MCF 10A (cell line): Measurements from ENCODE around the gene TSSK1B. TPM values are rescaled to one million over a fixed set of nuclear protein-coding genes. Genes with fewer than 3 reads are reported as not detected.

Experiments
- BruUV-seq: library from RNA; stranded (reverse); fragments of 400-500 nt; replicated peaks from 2 replicates; lab custom pipeline; 2021; lab: Mats Ljungman, UMichigan
- CTCF ChIA-PET: fragments of 300-600 bp; sonication (Branson Sonifier 250); formaldehyde crosslinking; extraction: SDS; loops from one replicate; lab custom pipeline; 2021; ENCODE audit warnings: antibody characterized with exemption, inconsistent platforms; lab: Yijun Ruan, JAX
- POLR2A ChIA-PET: fragments of 300-600, 350-650 bp; sonication (Branson Sonifier 250); formaldehyde crosslinking; extraction: SDS; loops from one replicate; lab custom pipeline; 2020; ENCODE audit warnings: antibody characterized with exemption, inconsistent platforms; lab: Yijun Ruan, JAX
- DNase-seq: peaks from one replicate; pipeline ENCODE4 v3.0.0-alpha.2; 2018; ENCODE audit not compliant: unreplicated experiment
- H3K27ac Mint-ChIP-seq: one replicate; pipeline ENCODE4 v1.8.0; 2022; ENCODE audit warnings: mild to moderate bottlenecking, low read depth, mixed read lengths; ENCODE audit not compliant: unreplicated experiment
- H3K27me3 Mint-ChIP-seq: one replicate; pipeline ENCODE4 v1.8.0; 2022; ENCODE audit warnings: mixed read lengths; ENCODE audit not compliant: insufficient read depth, unreplicated experiment
- H3K36me3 Mint-ChIP-seq: one replicate; pipeline ENCODE4 v1.8.0; 2022; ENCODE audit warnings: mild to moderate bottlenecking, moderate library complexity, mixed read lengths; ENCODE audit not compliant: insufficient read depth, unreplicated experiment
- H3K4me1 Mint-ChIP-seq: one replicate; pipeline ENCODE4 v1.8.0; 2022; ENCODE audit warnings: mixed read lengths; ENCODE audit not compliant: insufficient read depth, unreplicated experiment
- H3K4me3 Mint-ChIP-seq: one replicate; pipeline ENCODE4 v1.8.0; 2022; ENCODE audit warnings: mild to moderate bottlenecking, moderate library complexity, mixed read lengths; ENCODE audit not compliant: unreplicated experiment
- H3K9me3 Mint-ChIP-seq: one replicate; pipeline ENCODE4 v1.8.0; 2022; ENCODE audit warnings: mixed read lengths; ENCODE audit not compliant: unreplicated experiment
- CTCF ChIP-seq: fragments of 200-600 bp; IDR thresholded peaks from one replicate; pipeline ENCODE4 v1.8.0; 2022; ENCODE audit warnings: antibody characterized with exemption, mild to moderate bottlenecking; ENCODE audit not compliant: unreplicated experiment
- intact Hi-C: fragments of 100-400 bp; cut with micrococcal nuclease; formaldehyde crosslinking; loops from 2 replicates; pipeline ENCODE4 v1.14.1; 2022
- total RNA-seq: library from RNA; stranded (reverse); gene quantifications from 2 replicates; pipeline ENCODE4 v1.2.3, GENCODE V29; 2022

TSSK1B gene
- total RNA-seq, 1 experiment from 2014 or later = 0.35 TPM

GRCh38 chr5:113394658-113395057, 40.1 kb downstream of the TSSK1B start:
- TF ChIP-seq CTCF = no peak
- Mint-ChIP-seq H3K27ac (no peak overlapping the region), H3K4me3 (no peak overlapping the region), H3K4me1 (no peaks in the 10 kb centered on the region), H3K27me3 (no peaks in the 10 kb centered on the region), H3K36me3 (peaks cover 6% of the 10 kb centered on the region), H3K9me3 (no peaks in the 10 kb centered on the region)
- POLR2A ChIA-PET = interaction anchor here (0.6 kb wide), 1 partner anchor 386 kb away, joined by 3 read pairs; no protein-coding TSS in a partner anchor
- intact Hi-C loops = no loop called here
- no peak for DNase-seq
- CTCF ChIA-PET = interaction anchor here (0.6 to 1.2 kb wide), 4 partner anchors 8 to 95 kb away, joined by 3 read pairs; no protein-coding TSS in a partner anchor
- no TSS peak for BruUV-seq

- Mint-ChIP-seq H3K4me3 (no peak overlapping the region), H3K9me3 (no peaks in the 10 kb centered on the region), H3K27me3 (no peaks in the 10 kb centered on the region), H3K4me1 (no peaks in the 10 kb centered on the region), H3K36me3 (peaks cover 6% of the 10 kb centered on the region), H3K27ac (no peak overlapping the region)
- no peak for TF ChIP-seq CTCF
- DNase-seq = no peak
- ChIA-PET POLR2A (interaction anchor here (0.6 kb wide), 1 partner anchor 110 kb away, joined by 3 read pairs; no protein-coding TSS in a partner anchor), CTCF (interaction anchor here (0.6 to 1.2 kb wide), 2 partner anchors 8 to 878 kb away, joined by 3 read pairs; no protein-coding TSS in a partner anchor)
- intact Hi-C loops = no loop called here
- no TSS peak for BruUV-seq
Measured at GRCh38 chr5:113390224-113390623, 44.6 kb downstream of the TSSK1B start.

GRCh38 chr5:113389116-113389515, 45.7 kb downstream of the TSSK1B start:
- Mint-ChIP-seq H3K9me3 (no peaks in the 10 kb centered on the region), H3K4me3 (no peak overlapping the region), H3K27me3 (no peaks in the 10 kb centered on the region), H3K36me3 (peaks cover 6% of the 10 kb centered on the region), H3K27ac (no peak overlapping the region), H3K4me1 (no peaks in the 10 kb centered on the region)
- TF ChIP-seq CTCF = no peak
- CTCF ChIA-PET = interaction anchor here (0.6 to 2.6 kb wide), 6 partner anchors 9 to 387 kb away, joined by 3 to 17 read pairs (median 4); no protein-coding TSS in a partner anchor
- BruUV-seq = no TSS peak
- POLR2A ChIA-PET = interaction anchor here (1.3 kb wide), 1 partner anchor 10 kb away, joined by 3 read pairs; no protein-coding TSS in a partner anchor
- intact Hi-C loops = no loop called here
- no peak for DNase-seq

- intact Hi-C loops = no loop called here
- CTCF ChIA-PET = interaction anchor here (0.6 to 2.6 kb wide), 3 partner anchors 8 to 123 kb away, joined by 3 to 17 read pairs (median 4); no protein-coding TSS in a partner anchor
Measured at GRCh38 chr5:113387844-113388243, 46.9 kb downstream of the TSSK1B start.

More at GRCh38 chr5:113387844-113388243, 46.9 kb downstream of the TSSK1B start:
- no peak overlapping the region for H3K27ac Mint-ChIP-seq
- H3K27me3 Mint-ChIP-seq = no peaks in the 10 kb centered on the region
- H3K4me3 Mint-ChIP-seq = no peak overlapping the region
- TF ChIP-seq CTCF = no peak
- no peak for DNase-seq
- H3K36me3 Mint-ChIP-seq = peaks cover 6% of the 10 kb centered on the region
- H3K4me1 Mint-ChIP-seq = peaks cover under 1% of the 10 kb centered on the region
- POLR2A ChIA-PET = interaction anchor here (1.2 to 1.3 kb wide), 2 partner anchors 9 to 91 kb away, joined by 3 to 4 read pairs; no protein-coding TSS in a partner anchor
- no peaks in the 10 kb centered on the region for H3K9me3 Mint-ChIP-seq
- no TSS peak for BruUV-seq
